ENCODE measurements around the gene NAV3.

GRCh38 chr12:77814386-77814785, 16.3 kb upstream of the NAV3 start:
- TF ChIP-seq CTCF (conservative IDR thresholded peaks at IDR 0.05; ENCODE audit: low read depth, low read length) = no peak
- TF ChIP-seq CEBPB (IDR thresholded peaks at IDR 0.05; ENCODE audit: low read depth, low read length) = no peak
- TF ChIP-seq MXI1 (IDR thresholded peaks at IDR 0.05; ENCODE audit: borderline replicate concordance, low read depth, low read length) = no peak
- no peak for TF ChIP-seq ELK1 (IDR thresholded peaks at IDR 0.05; ENCODE audit: borderline replicate concordance, low read depth, low read length)
- no peak for TF ChIP-seq RFX5 (IDR thresholded peaks at IDR 0.05; ENCODE audit: low read depth, low read length)
- TF ChIP-seq RAD21 (IDR thresholded peaks at IDR 0.05; ENCODE audit: low read length) = no peak
- TF ChIP-seq SMC3 (IDR thresholded peaks at IDR 0.05; ENCODE audit: low read depth, low read length) = no peak
- TF ChIP-seq POLR2A (IDR thresholded peaks at IDR 0.05; ENCODE audit: low read depth, low read length) = no peak
- TF ChIP-seq FOS (IDR thresholded peaks at IDR 0.05; ENCODE audit: low read depth, low read length) = no peak

All from IMR-90 (cell line).